VCaP (cell line): ENCODE measurements around the gene MRPL42.

ENCODE experiments used
- H3K27ac ChIP-seq: fragments of 450-650 bp; 2 replicates; pipeline ENCODE4 v1.5.1; 2017
- CTCF ChIP-seq: fragments of 450-650 bp; conservative IDR thresholded peaks from 2 replicates; pipeline ENCODE4 v1.5.1; 2017; ENCODE audit warnings: mild to moderate bottlenecking, moderate library complexity

Gene MRPL42

DNA sequence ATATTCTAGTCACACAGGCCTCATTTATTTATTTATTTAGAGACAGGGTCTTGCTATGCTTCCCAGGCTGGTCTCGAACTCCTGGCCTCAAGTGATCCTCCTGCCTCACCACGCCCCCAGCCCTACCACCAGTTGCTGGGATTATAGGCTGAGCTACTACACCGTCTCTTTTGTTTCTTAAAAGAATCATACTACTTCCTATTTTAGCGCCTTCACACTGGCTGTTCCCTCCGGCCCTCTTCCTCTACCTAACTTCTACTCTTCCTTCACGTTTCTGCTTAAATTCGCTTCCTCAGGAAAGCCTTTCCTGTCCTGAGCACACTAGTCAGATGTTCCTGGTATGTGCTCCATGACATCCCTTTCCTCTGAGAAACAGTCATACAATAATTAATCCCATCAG is 6.4 kb upstream of the MRPL42 start:
- no peak for TF ChIP-seq CTCF
- H3K27ac ChIP-seq: no peak overlapping the region

DNA sequence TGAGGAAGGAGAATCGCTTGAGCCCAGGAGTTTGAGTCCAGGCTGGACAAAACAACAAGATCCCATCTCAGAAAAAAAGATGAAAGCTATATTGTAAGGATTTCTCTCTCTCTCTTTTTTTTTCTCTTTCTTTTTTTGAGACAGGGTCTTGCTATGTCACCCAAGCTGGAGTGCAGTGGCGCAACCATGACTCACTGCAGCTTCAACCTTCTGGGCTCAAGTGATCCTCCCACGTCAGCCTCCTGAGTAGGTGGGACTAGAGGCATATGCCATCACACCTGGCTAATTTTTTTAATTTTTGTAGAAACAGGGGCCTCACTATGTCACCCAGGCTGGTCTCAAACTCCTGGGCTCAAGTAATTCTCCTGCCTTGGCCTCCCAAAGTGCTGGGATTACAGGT is 5.8 kb upstream of the MRPL42 start:
- H3K27ac ChIP-seq: no peak overlapping the region
- no peak for TF ChIP-seq CTCF

GRCh38 chr12:93465841-93466240 is 1.5 kb upstream of the MRPL42 start:
- TF ChIP-seq CTCF: no peak

GRCh38 chr12:93466625-93467350 is 526 bp upstream of the MRPL42 start:
- peak overlapping the region; percentile 82 for H3K27ac ChIP-seq

More at GRCh38 chr12:93465841-93466240, 1.5 kb upstream of the MRPL42 start:
- H3K27ac ChIP-seq: no peak overlapping the region

GRCh38 chr12:93468008-93468371 is 676 bp downstream of the MRPL42 start:
- H3K27ac ChIP-seq: peak overlapping the region; percentile 82
- TF ChIP-seq CTCF: no peak

More at GRCh38 chr12:93466625-93467350, 526 bp upstream of the MRPL42 start:
- TF ChIP-seq CTCF: no peak

GRCh38 chr12:93469386-93469785 is 2.1 kb downstream of the MRPL42 start:
- H3K27ac ChIP-seq: no peak overlapping the region
- TF ChIP-seq CTCF: no peak

- no peak overlapping the region for H3K27ac ChIP-seq
- TF ChIP-seq CTCF: no peak
Measured at GRCh38 chr12:93476555-93476954, 9.2 kb downstream of the MRPL42 start.
